SK-N-MC (cell line): ENCODE measurements around the gene MGAT5B.

Experiments used
- DNase-seq: peaks from one replicate; pipeline ENCODE4 v3.0.0-alpha.2; 2011; ENCODE audit warnings: low read depth, low spot score
- H3K27ac ChIP-seq: fragments of 200-600 bp; sonication (generic); 2 replicates; pipeline ENCODE4 v1.5.1; 2016; ENCODE audit warnings: mixed run types
- H3K36me3 ChIP-seq: fragments of 200-600 bp; sonication (generic); 2 replicates; pipeline ENCODE4 v1.6.1; 2017; ENCODE audit warnings: antibody characterized with exemption, low read length, mixed read lengths; ENCODE audit not compliant: insufficient read depth
- H3K4me3 ChIP-seq: fragments of 200-600 bp; sonication (generic); 2 replicates; pipeline ENCODE4 v1.5.1; 2016
- H3K9ac ChIP-seq: fragments of 200-600 bp; sonication (generic); 2 replicates; pipeline ENCODE4 v1.8.0; 2017; ENCODE audit warnings: mixed run types, mixed read lengths; ENCODE audit not compliant: insufficient read length
- H3K9me3 ChIP-seq: fragments of 200-600 bp; sonication (generic); 2 replicates; pipeline ENCODE4 v1.6.1; 2017; ENCODE audit warnings: low read depth, mild to moderate bottlenecking, antibody characterized with exemption, low read length, moderate library complexity, mixed read lengths
- EZH2 ChIP-seq: fragments of 200-600 bp; sonication (generic); IDR thresholded peaks from one replicate; pipeline ENCODE4 v1.6.1; 2017; ENCODE audit warnings: antibody characterized with exemption
- FOXP2 ChIP-seq: optimal IDR thresholded peaks from 2 replicates; pipeline ENCODE3; 2011; ENCODE audit warnings: mild to moderate bottlenecking, moderate library complexity; ENCODE audit not compliant: insufficient read depth; ENCODE audit errors: extremely low read length, control extremely low read depth
- POLR2AphosphoS5 ChIP-seq: IDR thresholded peaks from 2 replicates; pipeline ENCODE4 v1.6.1; 2012; ENCODE audit warnings: mild to moderate bottlenecking, low read depth, low read length, borderline replicate concordance

The MGAT5B gene

DNA sequence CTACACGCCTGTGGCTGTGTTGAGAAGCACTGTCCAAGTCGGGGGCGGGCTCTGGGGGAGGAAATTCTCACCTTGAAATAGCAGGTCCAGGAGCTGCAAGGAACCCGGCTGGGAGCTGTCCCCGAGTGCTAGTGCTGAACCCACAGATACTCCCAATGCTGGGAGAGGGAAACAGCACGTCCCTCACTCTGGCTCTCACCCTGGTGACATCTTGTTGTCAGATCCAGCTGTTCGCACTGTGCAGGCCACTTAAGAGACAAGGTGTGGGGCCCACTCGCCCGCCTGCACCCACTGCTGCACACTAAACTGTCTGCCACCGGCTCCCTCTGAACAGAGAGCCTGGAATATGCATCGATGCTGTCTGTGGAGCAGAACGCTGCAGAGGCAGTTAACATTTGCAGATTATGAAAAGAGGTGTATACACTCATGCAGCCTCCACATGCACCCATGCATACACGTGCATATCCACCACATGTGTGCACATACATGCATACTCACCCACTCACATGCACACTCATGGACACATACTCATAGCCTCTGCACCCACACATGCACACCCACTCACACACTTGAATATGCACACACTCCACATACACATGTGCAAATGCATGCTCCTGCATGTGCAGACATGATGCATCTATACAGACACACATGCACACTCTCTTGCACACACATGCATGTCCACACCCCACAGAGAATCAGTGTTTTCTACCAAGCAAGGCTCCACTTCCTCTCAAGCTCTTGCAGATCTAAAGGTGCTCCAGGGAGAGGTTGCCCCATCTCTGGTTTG, 42.0 kb downstream of the MGAT5B start:
- Histone ChIP-seq H3K4me3 (no peak overlapping the region), H3K9ac (no peak overlapping the region), H3K36me3 (no peaks in the 10 kb centered on the region), H3K9me3 (no peaks in the 10 kb centered on the region), H3K27ac (no peak overlapping the region)
- no peak for TF ChIP-seq POLR2AphosphoS5
- TF ChIP-seq FOXP2, result no peak
- no peak for TF ChIP-seq EZH2
- DNase-seq, result no peak

DNA sequence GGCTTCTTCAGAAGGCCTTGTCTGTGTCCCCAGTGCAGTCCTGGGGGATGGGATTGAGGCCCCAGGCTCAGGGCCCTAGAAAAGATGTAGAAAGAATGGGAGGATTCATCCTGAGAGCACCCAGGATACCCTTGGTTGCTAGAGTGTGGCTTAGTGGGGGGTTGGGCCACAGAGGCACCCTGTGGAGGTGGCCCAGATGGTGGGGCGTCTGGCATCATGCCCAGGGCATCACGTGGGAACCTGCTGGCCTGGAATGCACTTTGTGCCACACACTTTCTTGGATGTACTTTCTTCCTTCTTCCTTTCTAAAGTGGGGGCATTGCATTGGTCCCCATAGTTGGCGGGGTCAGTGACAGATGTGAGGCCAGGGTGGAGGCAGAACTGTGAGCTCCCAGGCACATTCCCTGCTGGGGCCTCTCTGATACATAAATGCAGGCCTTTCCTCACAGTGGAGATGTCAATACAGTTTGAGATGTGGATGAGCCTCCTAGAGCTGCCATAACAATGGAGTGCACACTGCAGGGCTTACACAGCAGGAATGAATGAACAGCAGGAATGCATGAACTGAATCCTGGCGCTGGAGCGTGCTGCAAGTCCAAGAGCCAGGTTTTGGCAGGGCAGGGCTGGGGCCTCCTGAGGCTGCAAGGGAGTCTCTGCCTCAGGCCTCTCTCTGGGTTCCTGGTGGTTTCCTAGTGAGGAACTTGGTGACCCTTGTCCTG, 43.3 kb downstream of the MGAT5B start:
- no peak overlapping the region for H3K27ac ChIP-seq
- no peak for DNase-seq
- no peaks in the 10 kb centered on the region for H3K9me3 ChIP-seq
- H3K4me3 ChIP-seq, result no peak overlapping the region
- no peaks in the 10 kb centered on the region for H3K36me3 ChIP-seq
- TF ChIP-seq POLR2AphosphoS5 (no peak), FOXP2 (no peak), EZH2 (no peak)
- H3K9ac ChIP-seq, result no peak overlapping the region

DNA sequence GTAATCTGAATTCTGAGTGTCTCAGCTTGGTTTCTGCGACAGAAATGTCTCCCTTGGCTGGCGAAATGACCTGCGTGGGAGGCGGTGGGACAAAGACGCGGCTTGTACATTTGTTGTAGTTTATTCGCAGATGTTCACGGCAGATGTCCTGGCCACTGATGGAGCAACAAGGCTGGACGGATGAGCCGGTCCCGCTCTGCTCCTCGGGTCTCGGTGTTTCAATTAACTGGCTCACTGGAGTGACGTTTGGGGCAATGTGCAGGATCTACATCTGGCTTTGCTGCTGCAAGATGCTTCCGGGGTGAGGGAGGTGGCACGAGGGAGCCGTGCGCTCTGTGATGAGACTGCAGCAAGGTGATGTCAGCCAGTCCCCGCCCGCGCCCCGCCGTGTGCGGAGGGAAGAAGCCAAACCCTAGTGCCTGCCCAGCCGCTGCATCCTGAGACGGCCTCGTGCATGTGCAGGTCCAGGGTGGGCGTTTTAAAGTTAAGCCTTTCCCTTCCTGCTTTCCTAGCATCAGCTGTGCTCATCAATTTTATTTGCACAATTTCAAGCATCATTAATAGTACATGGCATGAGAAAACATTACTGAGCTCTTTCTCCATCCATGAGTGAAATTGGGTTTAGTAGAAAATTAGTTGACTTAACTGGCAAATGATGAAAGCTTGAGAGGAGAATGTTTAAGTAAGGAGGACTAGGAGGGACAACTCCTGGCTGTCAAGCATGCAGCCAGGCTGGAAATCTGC, 44.4 kb downstream of the MGAT5B start:
- no peak overlapping the region for H3K4me3 ChIP-seq
- H3K27ac ChIP-seq, result no peak overlapping the region
- H3K36me3 ChIP-seq, result no peaks in the 10 kb centered on the region
- no peak for DNase-seq
- no peak for TF ChIP-seq POLR2AphosphoS5
- no peak for TF ChIP-seq EZH2
- TF ChIP-seq FOXP2, result no peak
- H3K9me3 ChIP-seq, result no peaks in the 10 kb centered on the region
- no peak overlapping the region for H3K9ac ChIP-seq

DNA sequence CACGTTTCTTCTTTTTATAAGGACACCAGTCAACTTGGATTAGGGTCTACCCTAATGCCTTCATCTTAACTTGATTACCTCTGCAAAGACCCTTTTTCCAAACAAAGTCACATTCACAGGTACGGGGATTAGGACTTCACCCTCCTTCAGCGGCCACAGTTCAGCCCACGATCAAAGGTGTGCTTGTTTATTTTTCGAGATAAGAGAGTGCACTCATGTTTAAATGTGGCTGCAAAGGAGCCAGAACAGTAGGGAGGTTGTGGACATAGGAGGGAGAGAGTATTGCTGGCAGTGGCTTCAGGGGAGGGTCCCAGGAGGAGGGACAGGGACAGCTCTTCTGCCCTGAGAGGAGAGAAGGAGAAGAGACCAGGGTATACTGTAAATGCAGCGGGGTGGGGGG, 46.7 kb downstream of the MGAT5B start:
- TF ChIP-seq EZH2 (no peak), POLR2AphosphoS5 (no peak), FOXP2 (no peak)
- no peak for DNase-seq
- no peak overlapping the region for H3K27ac ChIP-seq
- no peak overlapping the region for H3K4me3 ChIP-seq
- no peaks in the 10 kb centered on the region for H3K9me3 ChIP-seq
- no peaks in the 10 kb centered on the region for H3K36me3 ChIP-seq
- no peak overlapping the region for H3K9ac ChIP-seq

DNA sequence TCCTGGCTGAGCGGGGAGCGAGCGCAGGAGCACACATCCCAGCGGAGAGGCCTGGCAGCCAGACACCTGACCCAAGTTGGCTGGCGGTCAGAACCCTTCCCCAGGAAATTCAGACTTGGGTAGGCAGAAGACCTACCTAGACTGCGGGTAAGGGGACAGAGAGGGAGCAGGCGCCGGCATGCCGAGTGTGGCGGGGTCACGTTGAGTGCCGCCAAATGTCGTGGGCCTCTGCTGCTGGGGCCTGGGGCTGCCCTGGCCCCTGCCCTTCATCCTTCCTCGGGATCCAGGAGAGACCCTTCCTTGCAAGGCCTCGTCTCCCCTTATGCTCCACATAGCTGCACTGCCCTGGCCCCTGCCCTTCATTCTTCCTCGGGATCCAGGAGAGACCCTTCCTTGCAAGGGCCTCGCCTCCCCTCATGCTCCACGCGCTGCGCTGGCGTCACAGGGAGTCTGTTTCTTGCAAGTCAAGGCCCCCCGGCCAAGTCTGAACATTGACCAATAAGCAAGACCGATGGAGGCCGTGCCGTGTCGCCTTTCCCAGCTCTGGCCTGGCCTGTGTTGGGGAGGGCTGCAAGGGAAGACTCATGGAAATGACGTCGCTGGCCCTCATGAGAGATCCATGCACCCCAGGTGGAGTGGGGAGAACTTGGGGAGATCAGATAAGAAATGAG, 47.8 kb downstream of the MGAT5B start:
- no peak for DNase-seq
- Histone ChIP-seq H3K9ac (no peak overlapping the region), H3K4me3 (no peak overlapping the region), H3K27ac (no peak overlapping the region), H3K36me3 (no peaks in the 10 kb centered on the region), H3K9me3 (no peaks in the 10 kb centered on the region)
- TF ChIP-seq FOXP2, result no peak
- TF ChIP-seq POLR2AphosphoS5, result no peak
- TF ChIP-seq EZH2, result no peak

DNA sequence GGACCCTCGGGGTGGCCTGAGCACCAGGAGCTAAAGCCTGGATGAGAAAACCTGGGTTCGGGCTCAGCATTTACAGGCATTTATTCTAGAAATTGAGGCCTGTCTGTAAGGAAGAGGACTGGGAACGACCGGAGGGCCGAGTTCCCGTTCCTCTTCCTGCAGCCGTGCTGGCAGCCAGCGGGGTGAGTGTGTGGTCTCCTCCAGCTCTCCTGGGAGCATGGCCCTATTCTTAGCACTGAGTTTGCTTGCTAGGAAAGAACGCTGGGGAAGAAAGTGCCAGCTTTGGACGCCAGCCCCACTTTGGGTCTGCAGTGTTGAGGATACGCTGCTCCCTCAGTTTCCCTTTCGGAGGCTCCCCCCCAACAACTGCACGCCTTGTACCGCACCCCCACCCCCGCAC, 49.6 kb downstream of the MGAT5B start:
- Histone ChIP-seq H3K27ac (no peak overlapping the region), H3K36me3 (no peaks in the 10 kb centered on the region), H3K9me3 (no peaks in the 10 kb centered on the region), H3K9ac (no peak overlapping the region), H3K4me3 (no peak overlapping the region)
- DNase-seq, result no peak
- TF ChIP-seq FOXP2, result no peak
- TF ChIP-seq POLR2AphosphoS5, result no peak
- no peak for TF ChIP-seq EZH2

DNA sequence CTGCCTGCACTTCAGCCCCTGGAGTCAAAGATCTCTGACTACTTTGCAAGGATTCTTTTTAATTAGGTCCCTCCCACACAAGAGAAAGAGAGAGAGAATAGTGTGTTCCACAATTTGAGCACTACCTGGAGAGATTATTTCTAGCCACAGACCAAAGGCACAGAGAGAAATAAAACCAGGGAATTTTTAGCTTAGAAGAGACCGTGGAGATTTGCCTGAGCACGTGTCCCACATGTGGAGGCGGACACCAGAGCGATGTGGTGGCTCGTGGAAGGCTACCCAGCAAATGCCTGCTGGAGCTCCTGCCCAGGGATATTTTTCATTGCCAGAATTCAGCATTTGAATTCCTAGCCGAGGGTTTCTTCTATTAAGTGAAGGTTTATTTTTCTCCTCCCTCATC, 50.6 kb downstream of the MGAT5B start:
- Histone ChIP-seq H3K9me3 (no peaks in the 10 kb centered on the region), H3K4me3 (no peak overlapping the region), H3K27ac (no peak overlapping the region), H3K36me3 (no peaks in the 10 kb centered on the region), H3K9ac (no peak overlapping the region)
- TF ChIP-seq POLR2AphosphoS5 (no peak), FOXP2 (no peak), EZH2 (no peak)
- no peak for DNase-seq

DNA sequence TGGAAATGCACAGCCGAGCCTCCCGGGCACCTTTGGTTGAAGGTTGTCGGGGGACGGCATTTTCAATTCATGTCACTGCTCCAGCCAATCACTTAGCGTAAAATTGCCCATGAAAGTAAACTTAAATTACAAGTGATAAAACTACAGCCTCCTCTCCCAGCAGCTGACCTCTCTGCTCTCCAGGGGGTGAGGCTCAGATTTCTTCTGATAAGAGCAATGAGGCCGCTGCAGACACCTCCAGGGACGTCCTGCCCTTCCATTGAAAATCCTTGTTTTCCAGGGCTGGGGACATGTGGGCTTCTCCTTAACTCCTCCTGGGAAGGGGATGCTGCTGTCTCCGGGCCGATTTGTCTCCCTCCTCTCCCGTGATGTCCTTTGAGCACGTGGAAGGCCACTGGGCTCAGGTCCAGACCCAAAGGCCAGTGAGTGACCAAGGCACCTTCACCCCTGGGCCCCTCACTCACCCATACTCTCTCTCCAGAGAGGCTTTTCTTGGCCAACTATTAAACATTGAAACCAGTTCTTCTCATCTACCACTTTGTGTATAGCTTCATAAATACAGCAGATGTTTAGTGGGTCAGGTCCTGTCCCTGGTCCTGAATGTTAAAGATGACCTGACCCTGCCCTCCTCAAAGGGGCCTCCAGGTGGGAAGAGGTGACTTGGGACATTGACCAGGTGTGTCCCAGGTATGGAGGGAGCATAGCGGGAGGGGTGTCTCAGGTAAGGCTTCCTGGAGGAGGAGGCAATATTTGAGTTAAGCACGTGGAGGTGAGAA, 52.3 kb downstream of the MGAT5B start:
- TF ChIP-seq EZH2 (no peak), POLR2AphosphoS5 (no peak), FOXP2 (no peak)
- H3K9ac ChIP-seq, result no peak overlapping the region
- H3K4me3 ChIP-seq, result no peak overlapping the region
- H3K9me3 ChIP-seq, result no peaks in the 10 kb centered on the region
- no peak for DNase-seq
- H3K36me3 ChIP-seq, result no peaks in the 10 kb centered on the region
- H3K27ac ChIP-seq, result no peak overlapping the region
